Measurements from ENCODE around the gene KLK2. TPM values are rescaled to one million over a fixed set of nuclear protein-coding genes. Genes with fewer than 3 reads are reported as not detected.

KLK2 gene
- total and polyA plus RNA-seq, 2 of the 8 experiments (the other 6 are each of a cell fraction or from before 2014, with no cell fraction given): 0.20 TPM; not detected in 1

- TF ChIP-seq HDAC2 (IDR thresholded peaks at IDR 0.05; ENCODE audit: borderline replicate concordance in 1 of 2, low read depth in 2 of 2, low read length in 2 of 2): no peak
These were observed 40.6 kb upstream of the KLK2 start (continued) for GRCh38 chr19:50832666-50833065.
